8988T (cell line): ENCODE data around the gene FKBP1A.

Source experiments
- DNase-seq: peaks from one replicate; pipeline ENCODE4 v3.0.0; 2011

FKBP1A gene

DNA sequence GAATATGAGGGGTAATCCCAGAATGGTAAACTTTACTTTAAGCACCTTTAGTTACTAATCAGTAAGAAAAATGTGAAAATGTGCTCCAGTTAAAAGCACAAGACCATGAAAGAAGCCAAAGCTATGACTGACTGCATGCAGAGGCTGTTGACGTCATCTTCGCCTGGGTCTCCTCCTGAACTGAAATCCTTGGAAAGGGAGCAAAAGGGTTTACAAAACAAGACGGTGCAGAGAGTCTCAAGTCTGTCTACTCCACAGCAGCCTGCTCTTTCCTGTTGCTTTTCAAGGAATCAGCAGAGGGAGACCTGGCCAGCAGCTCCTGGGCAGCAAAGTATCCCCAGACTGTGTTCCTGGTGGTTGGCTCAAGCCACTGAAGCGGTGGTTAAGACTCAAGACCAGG lies 10.2 kb downstream of the FKBP1A start:
- DNase-seq = no peak

DNA sequence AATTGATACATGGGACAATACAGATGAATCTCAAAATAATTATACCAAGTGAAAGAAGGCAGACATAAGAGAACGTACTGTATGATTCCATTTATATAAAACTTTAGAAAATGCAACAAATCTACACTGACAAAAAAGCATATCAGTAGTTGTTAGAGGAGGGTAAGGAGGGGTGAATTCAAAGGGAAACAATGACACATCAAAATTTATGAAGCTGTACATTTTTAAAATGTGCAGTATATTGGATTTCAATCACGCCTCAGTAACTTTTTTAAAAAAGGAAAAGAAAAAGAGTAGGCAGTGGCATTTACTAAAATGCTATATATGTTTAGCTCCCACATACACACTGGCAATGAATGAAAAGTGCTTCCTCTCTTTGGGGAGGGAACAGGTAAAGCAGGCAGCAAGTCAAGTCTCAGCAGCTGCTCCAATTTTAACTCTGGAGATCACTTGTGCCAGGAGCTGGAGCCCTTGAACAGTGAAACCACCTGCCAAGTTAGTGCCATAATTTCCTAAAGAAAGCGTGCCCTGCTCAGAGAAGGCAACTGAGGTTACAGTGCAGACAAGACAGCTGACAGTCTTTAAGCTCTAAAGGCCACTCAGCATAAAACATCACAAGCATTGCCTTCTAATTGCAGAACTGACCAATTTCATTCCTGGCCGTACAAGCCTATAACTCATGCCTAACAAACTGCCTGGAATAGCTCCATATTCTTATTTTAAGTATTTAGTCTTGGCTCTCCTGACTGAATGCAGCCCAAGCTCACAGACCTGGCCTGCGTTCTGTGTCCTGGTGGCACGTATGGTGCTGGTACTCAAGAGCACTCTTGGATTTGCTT lies 10.9 kb downstream of the FKBP1A start:
- no peak for DNase-seq

DNA sequence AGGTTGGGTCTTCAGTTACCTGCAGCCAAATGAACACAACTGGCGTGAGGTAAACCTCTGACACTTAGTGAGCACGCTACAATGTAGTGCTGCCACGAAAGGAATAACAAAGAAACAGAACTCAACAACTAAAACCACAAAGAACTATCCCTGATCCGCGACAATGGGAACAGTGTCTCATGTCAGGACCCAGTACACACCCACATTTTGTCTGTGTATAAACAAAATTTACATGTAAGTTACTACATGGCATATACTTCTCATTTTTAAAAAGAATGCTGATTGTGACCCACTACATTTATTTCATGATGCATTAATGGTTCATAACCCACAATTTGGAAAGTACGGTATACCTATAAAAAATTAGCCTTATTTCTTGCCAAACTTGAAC lies 14.1 kb downstream of the FKBP1A start:
- no peak for DNase-seq

DNA sequence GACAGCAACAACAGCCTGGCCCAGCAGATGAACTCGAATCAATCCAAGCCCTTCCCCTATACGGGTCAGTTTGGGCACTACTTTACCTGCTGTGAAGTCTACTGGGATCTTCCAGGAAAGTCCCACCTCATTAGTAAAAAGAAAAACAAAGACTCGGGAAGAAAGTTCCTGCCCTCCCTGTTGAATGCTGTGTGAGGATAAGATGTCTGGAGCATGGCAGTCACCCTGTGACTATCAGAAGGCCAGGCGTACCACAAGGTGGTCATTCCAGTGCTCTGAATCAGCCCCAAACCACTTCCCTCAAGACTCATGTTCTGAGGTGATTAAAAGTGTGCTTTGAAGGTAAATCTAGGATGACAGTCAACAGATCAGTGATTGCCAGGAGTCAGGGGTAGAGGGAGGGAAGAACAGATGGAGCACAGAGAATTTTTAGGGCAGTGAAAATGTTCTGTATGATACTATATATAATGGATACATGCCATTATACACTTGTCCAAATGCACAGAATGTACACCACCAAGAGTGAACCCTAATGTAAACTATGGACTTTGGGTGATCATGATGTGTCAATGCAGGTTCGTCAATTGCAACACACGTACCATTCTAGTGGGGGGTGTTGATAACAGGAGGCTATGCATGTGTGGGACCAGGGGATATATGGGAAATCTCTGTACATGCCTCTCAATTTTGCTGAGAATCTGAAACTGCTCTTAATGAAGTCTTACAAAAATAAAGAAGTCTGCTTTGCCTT lies 14.7 kb downstream of the FKBP1A start:
- DNase-seq = peak; percentile 31

DNA sequence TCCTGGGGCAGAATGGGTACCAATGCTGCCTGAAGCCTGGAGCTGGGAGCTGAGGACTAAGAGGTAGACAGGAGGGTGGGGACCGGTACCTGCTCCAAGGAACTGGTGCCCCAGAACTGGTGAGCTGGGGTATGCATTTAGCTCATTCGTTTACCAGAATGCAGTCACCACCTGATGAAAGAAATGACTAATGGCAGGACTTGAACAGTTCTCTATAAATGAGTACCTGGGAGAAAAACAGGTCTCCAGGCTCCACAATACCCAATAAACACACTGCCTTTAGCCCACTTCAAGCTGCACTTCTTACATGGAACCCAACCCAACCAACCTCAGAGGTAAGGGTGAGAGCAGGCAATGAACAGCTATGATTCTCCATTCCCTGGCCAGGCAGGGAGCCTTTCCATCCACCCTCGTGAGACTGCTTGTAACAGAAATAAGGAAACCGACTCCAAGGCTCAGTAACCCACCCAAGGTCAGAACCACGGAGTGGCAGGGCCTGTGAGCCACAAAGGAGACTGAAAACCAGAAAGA lies 15.4 kb downstream of the FKBP1A start:
- DNase-seq = no peak

DNA sequence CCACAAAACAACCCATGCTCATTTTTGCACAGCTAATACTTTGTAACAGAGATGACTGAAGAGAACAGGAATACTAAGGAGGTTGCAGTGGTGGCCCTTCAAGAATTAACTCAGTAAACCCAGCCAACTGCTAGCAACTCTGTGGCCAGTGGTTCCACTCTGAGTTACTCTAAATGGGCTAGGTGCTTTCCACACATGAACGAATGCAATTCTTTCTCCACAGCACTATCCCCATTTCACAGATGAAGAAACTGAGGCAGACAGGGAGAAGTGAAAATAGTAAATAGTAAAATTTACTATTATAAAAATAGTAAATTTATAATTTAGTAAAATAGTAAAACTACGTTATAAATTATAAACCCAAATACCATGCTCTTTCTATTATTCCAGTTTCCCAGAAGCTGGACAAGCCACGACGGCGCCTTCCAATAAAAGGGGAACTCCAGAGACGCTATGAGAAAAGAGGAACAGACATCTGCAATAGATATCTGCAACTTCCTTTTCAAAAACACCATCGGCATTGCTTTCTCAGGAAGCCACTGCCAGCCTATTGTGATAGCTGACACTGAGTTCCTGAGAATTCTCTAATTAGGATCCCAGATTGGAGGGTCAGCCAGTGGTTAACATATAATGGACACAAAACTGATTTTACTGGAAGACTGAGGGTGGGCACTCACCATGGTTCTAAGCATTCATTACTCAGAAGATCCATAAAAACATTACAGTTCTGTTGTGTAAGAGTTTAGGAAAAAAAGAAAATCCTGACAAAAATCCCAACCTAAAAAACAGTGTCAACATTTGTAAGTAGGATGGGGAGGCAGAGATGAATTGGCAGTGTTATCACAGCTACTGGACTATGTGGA lies 16.2 kb downstream of the FKBP1A start:
- no peak for DNase-seq

DNA sequence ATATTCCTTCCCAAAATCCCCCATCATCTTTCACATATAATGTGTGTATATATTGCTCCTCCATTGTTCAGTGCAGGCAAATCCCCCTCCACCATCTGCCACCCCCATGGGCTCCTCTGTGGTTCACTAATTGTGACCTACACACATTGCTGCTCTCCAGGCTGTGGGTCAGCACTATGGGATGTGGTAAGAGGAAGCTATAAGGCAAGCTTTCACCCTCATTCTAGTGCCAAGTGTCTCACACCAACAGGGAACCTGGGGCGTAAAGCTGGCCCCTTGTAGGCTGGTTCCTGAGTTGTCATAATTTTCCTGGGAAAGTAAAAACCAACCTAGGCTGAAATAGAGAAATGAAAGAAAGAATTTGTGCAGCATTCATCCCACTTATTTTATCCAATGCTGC lies 16.8 kb downstream of the FKBP1A start:
- DNase-seq = no peak

DNA sequence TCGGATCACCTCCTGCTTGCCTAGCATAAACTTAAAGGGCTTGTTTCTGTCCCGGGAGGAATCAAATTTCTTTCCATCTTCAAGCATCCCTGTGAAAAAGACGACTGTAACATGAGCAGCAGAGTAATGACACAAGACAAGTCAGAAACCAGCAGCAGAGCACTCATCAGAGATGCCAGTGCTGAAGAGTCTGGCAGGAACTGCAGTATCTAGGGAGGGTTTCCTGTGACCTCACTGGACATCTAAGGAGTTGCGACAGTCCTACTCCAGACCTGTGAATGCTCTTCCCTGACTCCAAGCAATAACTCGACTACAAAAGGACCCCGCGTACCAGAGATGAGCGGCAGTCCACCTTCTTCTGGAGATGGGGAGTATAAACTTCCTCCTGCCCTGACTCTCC lies 17.3 kb downstream of the FKBP1A start:
- no peak for DNase-seq

DNA sequence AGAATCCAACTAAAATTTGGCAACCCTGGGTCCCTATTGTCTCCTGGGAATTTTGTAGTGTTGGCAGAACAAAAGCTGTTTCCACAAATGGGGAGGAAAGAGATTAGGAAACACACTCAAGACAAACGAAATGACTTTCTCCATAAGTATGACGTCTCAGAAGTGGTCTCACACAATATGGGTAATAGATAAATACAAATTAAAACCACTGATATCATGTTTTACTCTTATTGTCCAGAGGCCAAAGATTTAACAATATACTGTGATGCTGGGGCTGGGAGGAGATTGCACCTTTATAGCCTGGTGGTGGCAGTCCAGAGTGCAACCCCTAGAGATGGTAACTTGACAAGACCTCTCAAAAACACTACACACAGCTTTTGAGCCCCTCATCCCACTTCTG lies 18.6 kb downstream of the FKBP1A start:
- no peak for DNase-seq

DNA sequence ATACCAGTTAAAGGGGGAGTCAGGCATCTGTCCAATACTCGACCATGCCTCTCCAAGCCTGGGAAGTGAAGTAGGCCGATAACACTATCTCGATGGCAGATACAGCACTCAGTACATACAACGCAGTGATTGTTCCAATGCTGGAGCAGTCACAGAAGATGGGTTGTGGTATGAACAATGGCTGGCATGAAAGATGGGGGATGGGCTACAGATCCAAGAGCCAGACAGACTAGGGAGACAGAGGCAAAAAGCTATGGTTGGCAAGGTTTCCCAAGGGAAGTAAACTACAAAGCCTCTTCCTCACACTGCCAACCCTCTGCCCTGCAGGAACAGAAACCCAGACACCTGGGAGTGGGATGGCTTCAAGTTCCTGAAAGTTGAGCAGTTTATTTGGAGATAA lies 19.2 kb downstream of the FKBP1A start:
- no peak for DNase-seq

DNA sequence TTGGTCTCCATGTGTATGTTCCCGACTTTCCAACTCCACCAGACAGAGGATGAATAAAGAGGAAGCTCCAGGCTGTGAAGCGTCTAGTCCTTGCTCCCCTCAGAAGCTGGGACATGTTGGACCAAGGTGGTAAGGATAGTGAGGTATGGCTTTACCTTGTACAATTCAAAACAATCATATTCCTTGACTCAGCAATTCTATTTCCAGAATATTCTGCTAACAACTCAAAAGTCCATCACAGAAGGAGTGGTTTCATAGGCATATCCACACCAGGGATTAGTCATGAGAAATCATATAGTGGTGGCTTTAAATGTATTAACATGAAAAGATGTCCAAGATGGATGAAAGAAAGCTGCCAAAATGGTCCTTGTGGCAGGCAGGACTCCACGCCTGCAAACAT lies 19.8 kb downstream of the FKBP1A start:
- DNase-seq = no peak

DNA sequence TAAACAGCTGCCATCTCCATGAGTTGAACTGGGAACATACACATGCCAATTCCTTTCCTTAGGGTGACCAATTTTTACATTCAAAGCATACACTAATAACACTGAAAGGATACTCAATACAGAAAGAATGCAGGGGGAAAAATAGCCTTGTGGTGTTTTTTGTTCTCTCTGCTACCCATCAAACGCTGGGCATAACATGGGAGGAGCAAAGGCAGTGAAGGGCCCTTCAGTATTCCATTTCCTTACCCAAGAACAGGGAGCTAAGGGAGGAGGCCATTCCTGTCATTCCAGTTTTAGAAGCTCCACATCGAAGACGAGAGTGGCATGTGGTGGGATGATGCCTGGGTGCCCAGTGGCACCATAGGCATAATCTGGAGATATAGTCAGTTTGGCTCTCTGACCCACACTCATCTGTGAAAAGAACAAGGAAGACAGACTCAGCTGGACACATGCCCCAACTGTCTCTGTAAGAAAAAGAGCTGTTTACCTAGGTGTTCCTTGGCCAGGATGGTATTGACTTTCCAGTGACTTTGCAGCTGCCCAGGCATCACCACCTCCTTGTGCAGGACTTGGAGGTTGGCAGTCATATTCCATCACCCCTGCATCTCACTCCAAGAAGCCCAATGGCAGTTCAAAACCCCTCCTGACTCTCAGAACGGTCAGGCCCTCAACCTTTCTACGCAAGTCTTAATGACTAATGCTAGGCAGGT lies 20.9 kb downstream of the FKBP1A start:
- no peak for DNase-seq

DNA sequence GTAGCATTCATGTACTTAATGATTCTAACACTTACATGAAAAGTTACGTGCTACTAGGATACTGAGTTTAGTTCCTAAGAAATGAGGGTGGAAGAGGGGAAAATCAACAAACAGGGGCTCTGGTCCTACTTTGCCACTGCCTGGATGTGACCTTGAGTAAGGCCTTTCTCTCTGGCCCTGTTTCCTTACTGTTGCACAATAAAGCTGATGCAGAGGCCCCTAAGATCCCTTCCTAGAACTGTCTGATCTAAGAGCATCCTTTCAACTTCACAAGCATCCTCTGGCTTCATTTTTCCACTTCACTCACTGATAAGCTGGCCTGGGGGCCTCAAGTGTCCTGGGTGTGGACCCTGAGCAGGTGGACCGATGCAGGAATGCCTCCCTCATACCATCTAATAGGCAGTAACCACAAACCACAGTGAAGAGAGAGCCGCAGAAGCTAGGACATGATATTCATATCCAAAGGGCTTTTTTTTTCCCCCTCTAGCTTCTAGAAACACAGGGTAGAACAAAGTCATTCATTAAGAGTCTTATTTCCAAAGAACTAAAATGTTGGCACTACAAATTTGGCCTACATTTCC lies 21.6 kb downstream of the FKBP1A start:
- DNase-seq = no peak

DNA sequence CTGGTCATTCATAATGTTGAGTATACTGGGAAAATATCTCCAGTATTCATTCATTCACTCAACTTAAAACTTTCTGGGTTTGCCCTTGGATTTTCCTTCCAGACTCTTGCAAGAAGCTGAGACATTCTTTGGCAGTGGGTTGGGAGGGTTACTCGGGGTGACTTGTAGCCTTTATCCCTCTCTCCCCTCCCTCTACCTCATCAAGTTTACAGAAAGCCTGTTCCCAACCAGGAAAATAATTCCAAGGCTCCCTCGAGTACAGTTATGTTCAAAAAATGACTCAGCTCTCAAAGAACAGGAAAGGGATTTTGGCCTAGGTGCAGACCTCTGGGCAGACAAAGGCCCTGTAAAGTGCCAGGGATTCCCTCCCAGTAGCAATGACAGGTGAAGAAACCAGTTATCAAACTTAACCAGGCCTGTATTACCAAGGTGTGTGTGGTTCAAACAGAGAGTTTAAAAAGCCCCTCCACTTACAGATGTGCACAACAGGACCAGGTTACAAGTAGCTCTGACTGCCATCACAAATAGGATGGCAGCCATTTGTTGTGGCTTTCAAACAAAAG lies 22.2 kb downstream of the FKBP1A start:
- no peak for DNase-seq

DNA sequence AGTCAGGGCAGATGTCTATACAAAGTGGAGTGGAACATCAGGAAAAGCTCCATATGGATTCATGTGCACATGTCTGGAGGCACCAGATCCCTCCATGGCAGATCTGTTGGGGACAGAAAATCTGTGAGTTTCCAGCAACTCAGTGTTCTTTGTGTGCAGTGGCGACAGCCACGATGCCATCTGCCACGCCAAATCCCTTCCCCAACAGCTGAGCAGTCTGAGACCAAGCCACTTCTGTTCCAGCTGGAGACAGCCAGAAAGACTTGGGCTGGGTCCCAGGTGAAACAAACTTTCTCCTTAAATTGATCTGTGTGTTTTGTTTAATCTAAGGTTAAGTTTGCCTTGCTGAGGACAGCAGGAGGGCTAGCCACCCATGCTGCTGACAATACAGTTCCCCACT lies 22.9 kb downstream of the FKBP1A start:
- no peak for DNase-seq

DNA sequence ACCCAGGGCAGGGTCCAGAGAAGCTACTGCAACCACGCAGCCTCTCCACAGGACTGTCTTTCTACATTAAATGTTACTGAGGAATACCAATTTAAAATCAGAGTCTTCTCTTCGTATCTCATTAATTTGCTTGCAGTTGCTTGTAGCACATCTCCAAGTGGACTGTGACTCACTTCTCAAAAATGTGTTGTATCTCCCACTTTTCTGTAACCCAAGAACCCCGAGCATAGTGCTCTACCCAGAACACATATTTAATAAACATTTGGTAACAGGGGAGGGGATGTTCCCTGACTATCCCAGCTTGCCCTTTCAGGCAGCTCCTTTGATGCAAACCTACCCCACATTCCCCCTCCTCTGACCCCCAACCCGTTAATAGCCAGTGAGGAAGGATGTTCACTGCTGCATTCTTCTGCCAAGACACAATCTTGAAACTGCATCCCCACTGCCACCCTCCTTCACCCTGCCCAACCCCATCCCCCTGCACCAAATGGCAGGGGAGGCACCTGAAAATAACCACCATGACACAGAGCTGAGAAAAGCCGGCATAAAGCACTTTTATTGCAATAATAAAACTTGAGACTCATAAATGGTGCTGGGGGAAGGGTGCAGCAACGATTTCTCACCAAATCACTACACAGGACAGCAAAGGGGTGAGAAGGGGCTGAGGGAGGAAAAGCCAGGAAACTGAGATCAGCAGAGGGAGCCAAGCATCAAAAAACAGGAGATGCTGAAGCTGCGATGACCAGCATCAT lies 24.2 kb downstream of the FKBP1A start:
- DNase-seq = no peak

DNA sequence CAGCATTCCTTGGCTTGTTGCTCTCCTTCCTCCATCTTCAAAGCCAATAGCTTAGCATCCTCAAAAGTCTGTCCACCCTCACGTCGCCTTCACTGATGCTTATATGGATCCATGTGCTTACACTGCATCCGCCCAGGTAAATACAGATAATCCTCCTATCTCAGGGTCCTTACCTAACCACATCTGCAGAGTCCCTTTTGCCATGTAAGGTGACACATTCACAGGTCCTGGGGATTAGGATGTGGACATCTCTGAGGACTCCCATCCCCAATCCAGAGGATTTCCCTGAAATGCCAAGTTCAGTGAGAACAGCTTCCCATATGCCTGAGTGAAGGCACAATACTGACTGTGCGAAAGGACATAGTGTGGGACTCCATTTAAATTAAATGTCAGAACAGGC lies 25.4 kb downstream of the FKBP1A start:
- no peak for DNase-seq

DNA sequence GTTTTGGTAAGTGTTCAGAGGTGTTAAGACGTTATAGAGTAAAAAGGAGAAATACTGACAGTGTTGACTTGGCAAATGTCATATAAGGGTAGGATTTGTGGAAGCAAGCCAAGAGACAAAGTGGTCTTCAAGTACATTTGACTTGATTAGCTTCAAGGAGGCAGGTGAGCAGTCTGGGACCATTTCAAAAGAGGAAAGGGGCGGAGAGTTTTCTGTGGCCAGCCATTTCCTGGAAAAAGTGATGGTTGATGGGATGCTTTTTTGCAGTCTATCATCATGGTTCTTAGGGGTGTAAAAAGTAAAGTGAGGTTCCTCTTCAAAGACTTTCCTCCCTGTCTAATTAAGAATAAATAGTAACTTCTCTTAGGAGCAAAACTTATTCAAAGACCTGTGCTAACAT lies 28.7 kb downstream of the FKBP1A start:
- no peak for DNase-seq

DNA sequence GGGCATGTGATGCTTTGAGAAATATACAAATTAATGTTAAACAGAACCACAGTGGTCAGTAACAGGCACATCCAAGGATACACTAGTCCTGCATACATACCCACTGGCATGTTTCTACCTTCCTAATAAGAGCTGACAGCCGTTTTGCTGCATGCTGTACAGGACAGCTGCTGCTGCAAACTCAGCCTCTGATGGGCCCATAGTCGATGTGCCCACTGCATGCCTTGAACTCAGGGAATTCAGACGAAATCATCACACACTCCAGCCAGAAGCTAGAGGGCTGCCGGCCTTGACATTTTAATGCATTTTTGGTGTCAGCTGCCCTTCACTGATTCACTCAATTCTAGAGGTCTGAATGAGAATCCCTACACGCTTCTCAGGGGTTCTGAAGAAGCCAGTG lies 29.3 kb downstream of the FKBP1A start:
- no peak for DNase-seq

DNA sequence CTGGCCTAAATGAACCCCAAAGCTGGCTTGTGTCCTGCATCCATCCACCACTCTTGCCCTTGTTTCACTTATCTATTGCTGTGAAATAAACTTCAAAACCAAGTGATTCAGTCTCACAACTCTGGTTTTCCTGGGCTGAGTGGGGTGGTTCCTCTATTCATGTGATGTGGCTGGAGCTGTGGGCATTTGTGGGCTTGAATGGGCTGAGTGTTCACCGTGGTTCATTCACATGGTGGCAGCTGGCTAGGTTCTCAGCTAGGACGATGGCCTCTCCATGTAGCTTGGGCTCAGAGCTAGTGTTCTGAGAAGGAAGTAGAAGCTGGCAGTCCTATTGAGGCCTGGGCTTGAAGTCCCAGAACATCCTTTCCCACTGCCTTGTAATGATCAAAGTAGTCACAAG lies 30.4 kb downstream of the FKBP1A start:
- no peak for DNase-seq
